ENCODE data around the gene ABCC4. TPM values are rescaled to one million over a fixed set of nuclear protein-coding genes. Genes with fewer than 3 reads are reported as not detected.
"Not testable (repeated sequence)": the region's sequence is repeated elsewhere in the genome, so short reads cannot be mapped to it uniquely, and the experiment has no call there.

The ABCC4 gene
- total and polyA plus RNA-seq, 2 donors (not counting 1 experiment from before 2014, with no cell fraction given) = 1.8 to 7.1 TPM

DNA sequence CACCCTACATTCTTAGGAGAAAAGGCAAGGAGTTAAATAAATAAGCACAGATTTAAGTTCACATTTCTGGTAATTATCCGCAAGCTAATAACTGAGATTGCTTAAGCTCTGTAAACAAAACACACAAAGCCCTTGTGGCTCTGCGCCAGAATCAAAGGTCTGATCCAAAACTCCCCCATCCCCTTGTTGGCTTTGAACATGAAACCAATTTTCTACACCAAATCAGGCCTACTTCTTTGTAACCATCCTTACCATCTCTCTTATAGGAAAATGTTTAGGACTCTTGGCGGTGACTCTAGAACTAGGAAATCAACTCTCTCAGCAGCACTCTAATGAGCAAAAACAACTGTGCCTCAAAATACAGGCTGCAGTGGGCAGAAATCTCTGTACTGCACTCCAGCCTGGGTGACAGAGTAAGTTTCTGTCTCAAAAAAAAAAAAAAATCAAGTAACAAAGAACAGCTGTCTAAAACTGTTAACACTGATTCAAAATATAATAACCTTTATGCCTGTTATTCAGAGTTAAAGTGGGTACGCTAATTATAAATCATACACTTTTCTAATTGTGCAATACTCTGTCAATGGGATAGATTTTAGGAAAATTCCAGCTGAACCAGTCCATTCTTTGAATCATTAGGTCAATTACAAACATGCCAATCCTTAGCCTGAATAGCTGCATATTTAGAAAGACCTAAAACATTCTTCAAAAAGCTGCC is 25.8 kb downstream of the ABCC4 start:
- no peaks in the 10 kb centered on the region for H3K27me3 ChIP-seq (replicated peaks in 1 of 4; ENCODE audit: control extremely low read depth in 1 of 4, control insufficient read depth in 3 of 4, insufficient read depth in 4 of 4, low read length in 3 of 4)
- no peak overlapping the region for H3K4me3 ChIP-seq (ENCODE audit: control extremely low read depth in 1 of 5, extremely low read depth in 1 of 5, insufficient read depth in 1 of 5, low read depth in 2 of 5, low read length in 4 of 5)
- H3K79me2 ChIP-seq (ENCODE audit: control insufficient read depth, insufficient read depth, low read length) = peaks cover 1% of the 10 kb centered on the region
- Mint-ChIP-seq H3K27ac (no peak overlapping the region), H3K4me1 (peaks cover 9% of the 10 kb centered on the region), H3K27me3 (no peaks in the 10 kb centered on the region), H3K9me3 (ENCODE audit: insufficient read depth) (no peaks in the 10 kb centered on the region), H3K4me3 (no peak overlapping the region)
- H3K9ac ChIP-seq (ENCODE audit: low read length) = no peak overlapping the region
- H3K36me3 ChIP-seq (replicated peaks in 1 of 2; ENCODE audit: control extremely low read depth in 1 of 2, control insufficient read depth in 1 of 2, extremely low read depth in 1 of 2, insufficient read depth in 2 of 2, low read length in 1 of 2) = no peaks in the 10 kb centered on the region
- WGBS (ENCODE audit: insufficient coverage) = 100% methylated on average over 3 of the region's 4 CpGs
- H3K4me2 ChIP-seq (replicated peaks; ENCODE audit: low read depth, low read length, poor library complexity, severe bottlenecking) = no peak overlapping the region
- ChIA-PET POLR2A (no interaction called here), CTCF (interaction anchor here (1.2 kb wide), 1 partner anchor 86 kb away, joined by 3 read pairs; no protein-coding TSS in a partner anchor)
- no peak overlapping the region for H2AFZ ChIP-seq (ENCODE audit: insufficient read depth, low read depth, low read length, poor library complexity, severe bottlenecking)
- no peak for TF ChIP-seq EZH2 (IDR thresholded peaks at IDR 0.05; ENCODE audit: borderline replicate concordance, insufficient read depth, low read depth, low read length, poor library complexity, severe bottlenecking)
- no peak for TF ChIP-seq CTCF (IDR thresholded peaks at IDR 0.05)
- DNase-seq = no peak
- H3K9me3 ChIP-seq (ENCODE audit: control extremely low read depth in 1 of 3, control insufficient read depth in 2 of 3, insufficient read depth in 1 of 3, low read length in 2 of 3) = no peaks in the 10 kb centered on the region
- peaks cover under 1 to 2% of the 10 kb centered on the region in 2 donors for H3K4me1 ChIP-seq (ENCODE audit: control insufficient read depth in 2 of 2, insufficient read depth in 2 of 2, low read length in 2 of 2)
- intact Hi-C loops (cut with micrococcal nuclease) = no loop called here
- H3K27ac ChIP-seq (ENCODE audit: low read length in 2 of 2) = no peak overlapping the region
- no peak for ATAC-seq (ENCODE audit: low read depth)
- H4K20me1 ChIP-seq (ENCODE audit: control insufficient read depth, insufficient read depth, low read length, poor library complexity, severe bottlenecking) = no peaks in the 10 kb centered on the region

GRCh38 chr13:95273592-95274132 is 27.6 kb downstream of the ABCC4 start:
- H3K79me2 ChIP-seq (ENCODE audit: control insufficient read depth, insufficient read depth, low read length); H3K9me3 ChIP-seq (ENCODE audit: control extremely low read depth in 1 of 3, control insufficient read depth in 2 of 3, insufficient read depth in 1 of 3, low read length in 2 of 3); POLR2A ChIA-PET; H3K4me1 Mint-ChIP-seq; ATAC-seq (ENCODE audit: low read depth); intact Hi-C loops (cut with micrococcal nuclease); H3K27me3 Mint-ChIP-seq; H3K27me3 ChIP-seq (replicated peaks in 1 of 4; ENCODE audit: control extremely low read depth in 1 of 4, control insufficient read depth in 3 of 4, insufficient read depth in 4 of 4, low read length in 3 of 4); H4K20me1 ChIP-seq (ENCODE audit: control insufficient read depth, insufficient read depth, low read length, poor library complexity, severe bottlenecking); DNase-seq; H3K9me3 Mint-ChIP-seq (ENCODE audit: insufficient read depth); H3K4me2 ChIP-seq (replicated peaks; ENCODE audit: low read depth, low read length, poor library complexity, severe bottlenecking); H3K4me3 Mint-ChIP-seq; H3K4me3 ChIP-seq (ENCODE audit: control extremely low read depth in 1 of 5, extremely low read depth in 1 of 5, insufficient read depth in 1 of 5, low read depth in 2 of 5, low read length in 4 of 5); H3K27ac ChIP-seq (ENCODE audit: low read length in 2 of 2); H3K36me3 ChIP-seq (replicated peaks in 1 of 2; ENCODE audit: control extremely low read depth in 1 of 2, control insufficient read depth in 1 of 2, extremely low read depth in 1 of 2, insufficient read depth in 2 of 2, low read length in 1 of 2); H3K9ac ChIP-seq (ENCODE audit: low read length); H3K27ac Mint-ChIP-seq; H3K4me1 ChIP-seq (ENCODE audit: control insufficient read depth in 2 of 2, insufficient read depth in 2 of 2, low read length in 2 of 2); H2AFZ ChIP-seq (ENCODE audit: insufficient read depth, low read depth, low read length, poor library complexity, severe bottlenecking): not testable (repeated sequence)
- CTCF ChIA-PET = interaction anchor here (1.1 kb wide), 2 partner anchors 23 to 82 kb away, joined by 3 to 7 read pairs; no protein-coding TSS in a partner anchor
- over 99% methylated on average over 8 of the region's 12 CpGs for WGBS (ENCODE audit: insufficient coverage)

GRCh38 chr13:95272076-95272475 is 29.2 kb downstream of the ABCC4 start:
- H3K4me3 ChIP-seq (ENCODE audit: control extremely low read depth in 1 of 5, extremely low read depth in 1 of 5, insufficient read depth in 1 of 5, low read depth in 2 of 5, low read length in 4 of 5); CTCF ChIA-PET; H3K27ac ChIP-seq (ENCODE audit: low read length in 2 of 2); H3K27ac Mint-ChIP-seq; H3K4me1 Mint-ChIP-seq; POLR2A ChIA-PET; H3K79me2 ChIP-seq (ENCODE audit: control insufficient read depth, insufficient read depth, low read length); H3K27me3 ChIP-seq (replicated peaks in 1 of 4; ENCODE audit: control extremely low read depth in 1 of 4, control insufficient read depth in 3 of 4, insufficient read depth in 4 of 4, low read length in 3 of 4); H3K9ac ChIP-seq (ENCODE audit: low read length); H2AFZ ChIP-seq (ENCODE audit: insufficient read depth, low read depth, low read length, poor library complexity, severe bottlenecking); H3K4me2 ChIP-seq (replicated peaks; ENCODE audit: low read depth, low read length, poor library complexity, severe bottlenecking); H3K4me1 ChIP-seq (ENCODE audit: control insufficient read depth in 2 of 2, insufficient read depth in 2 of 2, low read length in 2 of 2); ATAC-seq (ENCODE audit: low read depth); H3K9me3 ChIP-seq (ENCODE audit: control extremely low read depth in 1 of 3, control insufficient read depth in 2 of 3, insufficient read depth in 1 of 3, low read length in 2 of 3); H3K36me3 ChIP-seq (replicated peaks in 1 of 2; ENCODE audit: control extremely low read depth in 1 of 2, control insufficient read depth in 1 of 2, extremely low read depth in 1 of 2, insufficient read depth in 2 of 2, low read length in 1 of 2); DNase-seq; H3K9me3 Mint-ChIP-seq (ENCODE audit: insufficient read depth); H4K20me1 ChIP-seq (ENCODE audit: control insufficient read depth, insufficient read depth, low read length, poor library complexity, severe bottlenecking); intact Hi-C loops (cut with micrococcal nuclease); H3K4me3 Mint-ChIP-seq; H3K27me3 Mint-ChIP-seq: not testable (repeated sequence)
- whole genome bisulfite sequencing (ENCODE audit: insufficient coverage) = 89% methylated on average over 3 of the region's 7 CpGs
